Subcutaneous adipose tissue (tissue), 4 donors: Measurements from ENCODE around the gene HMX1. TPM values are rescaled to one million over a fixed set of nuclear protein-coding genes. Genes with fewer than 3 reads are reported as not detected.

Source experiments
- CTCF ChIP-seq: fragments of 450-650 bp; IDR thresholded peaks from one replicate; pipeline ENCODE4 v1.5.1; 2016; ENCODE audit warnings: low read depth, mild to moderate bottlenecking, control low read depth, antibody characterized with exemption, moderate library complexity
- total RNA-seq, 4 donors: library from RNA; depleted of rRNA; stranded (reverse); fragments of >200 nt; gene quantifications; one replicate each; pipeline ENCODE4 v1.1.0, GENCODE V29; 2016

The HMX1 gene
- total RNA-seq, 4 donors from 2014 or later, result not detected

- TF ChIP-seq CTCF, result no peak
These were observed 40.9 kb upstream of the HMX1 start for GRCh38 chr4:8912506-8912905.

- no peak for TF ChIP-seq CTCF
These were observed 40.4 kb upstream of the HMX1 start for GRCh38 chr4:8912089-8912455.

DNA sequence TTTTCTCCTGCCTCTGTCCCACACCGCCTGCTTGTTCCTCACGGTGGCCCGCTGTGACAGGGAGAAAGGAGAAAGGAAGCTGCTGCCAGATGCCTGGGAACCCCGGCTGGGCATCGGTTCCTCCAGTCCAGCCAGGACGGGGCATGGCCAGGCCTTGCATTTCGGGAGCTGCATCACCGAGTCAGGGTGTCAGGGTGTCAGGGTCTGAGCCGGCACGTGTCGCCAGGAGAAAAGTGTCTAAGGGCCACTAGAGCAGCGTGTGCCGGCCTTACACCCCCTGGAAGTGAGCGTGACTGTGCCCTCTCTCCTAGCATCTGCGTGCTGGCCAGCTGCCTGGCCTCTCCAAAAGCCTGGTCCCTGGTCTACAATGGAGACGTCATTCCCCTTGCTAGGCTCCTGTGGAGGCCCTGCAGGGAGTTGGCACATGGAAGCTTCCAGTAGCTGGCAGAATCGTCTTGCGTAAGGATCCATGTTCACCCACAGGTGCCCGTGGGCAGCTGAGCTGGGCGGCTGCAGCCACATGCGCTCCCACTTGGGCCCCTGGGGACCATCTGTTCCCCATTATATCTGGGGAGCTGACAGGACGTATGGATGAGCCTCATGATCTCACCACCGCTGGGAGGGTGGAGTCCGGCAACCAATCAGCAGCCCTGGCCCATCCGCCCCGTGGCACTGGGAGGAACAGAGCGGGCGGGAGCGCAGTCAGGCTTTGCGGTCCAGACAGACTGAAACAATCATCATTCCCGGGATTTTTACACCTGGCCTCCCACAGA, 39.9 kb upstream of the HMX1 start:
- no peak for TF ChIP-seq CTCF

GRCh38 chr4:8910822-8911315, 39.2 kb upstream of the HMX1 start:
- TF ChIP-seq CTCF, result no peak

DNA sequence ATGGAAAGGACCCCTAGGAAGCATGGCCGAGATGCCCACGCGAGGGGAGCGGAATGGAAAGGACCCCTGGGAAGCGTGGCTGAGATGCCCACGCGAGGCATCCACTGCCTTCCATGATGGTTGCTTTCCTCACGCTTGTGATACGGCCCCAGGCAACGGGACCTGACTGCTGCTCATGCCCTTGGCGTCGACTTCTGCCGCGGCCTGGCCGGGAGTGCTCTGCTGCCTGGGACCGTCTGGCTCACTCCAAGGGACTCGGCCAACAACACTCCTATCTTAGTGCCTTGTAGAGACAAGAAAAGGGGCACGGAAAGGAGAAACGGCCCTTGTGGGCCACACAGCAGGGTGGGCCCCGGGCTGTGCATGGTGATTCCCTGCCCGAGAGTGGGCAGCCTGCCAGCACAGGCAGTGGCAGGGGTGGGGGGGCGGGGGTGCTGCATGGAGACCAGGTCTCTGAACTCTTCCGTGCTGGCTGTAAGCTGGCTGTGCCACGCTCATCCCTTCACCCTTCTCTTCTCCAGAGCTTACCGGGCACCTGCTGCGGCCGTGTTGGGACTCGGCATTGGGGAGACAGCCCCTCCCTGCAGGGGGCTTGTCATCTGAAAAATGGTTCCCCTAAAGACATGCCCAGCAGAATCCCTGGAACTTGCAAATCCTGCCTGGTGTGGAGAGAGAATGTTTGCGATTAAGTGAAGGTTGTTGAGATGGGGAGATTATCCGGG, 38.6 kb upstream of the HMX1 start:
- TF ChIP-seq CTCF, result no peak

DNA sequence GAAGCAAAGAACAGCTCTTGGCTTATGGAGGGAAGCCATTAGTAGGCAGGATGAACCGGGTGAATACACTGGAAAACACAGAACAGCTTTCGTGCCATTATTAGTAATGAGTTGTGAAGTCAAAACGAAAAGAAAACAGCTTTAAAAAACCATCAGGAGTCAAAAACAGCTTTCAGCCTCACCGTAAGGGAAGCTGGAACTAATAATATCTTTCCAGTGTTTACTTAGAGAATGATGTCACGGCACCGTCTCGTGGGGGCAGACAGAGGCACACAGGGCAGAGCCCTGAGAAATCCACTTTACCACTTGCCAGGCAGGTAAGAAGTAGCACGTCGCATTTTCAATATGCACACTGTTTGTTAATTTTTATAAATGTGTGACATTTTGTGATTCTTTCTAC, 37.9 kb upstream of the HMX1 start:
- no peak for TF ChIP-seq CTCF

- TF ChIP-seq CTCF, result no peak
These were observed 36.7 kb upstream of the HMX1 start for GRCh38 chr4:8908206-8908893.
